Measurements from ENCODE around the gene ABAT.

ABAT gene

GRCh38 chr16:8826278-8826879 lies 152.0 kb downstream of the ABAT start:
- no peak for DNase-seq

GRCh38 chr16:8828541-8829165 lies 154.2 kb downstream of the ABAT start:
- DNase-seq = no peak

- DNase-seq = no peak
Observed at GRCh38 chr16:8831450-8831849, 157.0 kb downstream of the ABAT start.

GRCh38 chr16:8831871-8832716 lies 157.7 kb downstream of the ABAT start:
- no peak for DNase-seq

- DNase-seq = no peak
Observed at GRCh38 chr16:8832717-8833105, 158.3 kb downstream of the ABAT start.
